Measurements from ENCODE around the gene S1PR2.

DNA sequence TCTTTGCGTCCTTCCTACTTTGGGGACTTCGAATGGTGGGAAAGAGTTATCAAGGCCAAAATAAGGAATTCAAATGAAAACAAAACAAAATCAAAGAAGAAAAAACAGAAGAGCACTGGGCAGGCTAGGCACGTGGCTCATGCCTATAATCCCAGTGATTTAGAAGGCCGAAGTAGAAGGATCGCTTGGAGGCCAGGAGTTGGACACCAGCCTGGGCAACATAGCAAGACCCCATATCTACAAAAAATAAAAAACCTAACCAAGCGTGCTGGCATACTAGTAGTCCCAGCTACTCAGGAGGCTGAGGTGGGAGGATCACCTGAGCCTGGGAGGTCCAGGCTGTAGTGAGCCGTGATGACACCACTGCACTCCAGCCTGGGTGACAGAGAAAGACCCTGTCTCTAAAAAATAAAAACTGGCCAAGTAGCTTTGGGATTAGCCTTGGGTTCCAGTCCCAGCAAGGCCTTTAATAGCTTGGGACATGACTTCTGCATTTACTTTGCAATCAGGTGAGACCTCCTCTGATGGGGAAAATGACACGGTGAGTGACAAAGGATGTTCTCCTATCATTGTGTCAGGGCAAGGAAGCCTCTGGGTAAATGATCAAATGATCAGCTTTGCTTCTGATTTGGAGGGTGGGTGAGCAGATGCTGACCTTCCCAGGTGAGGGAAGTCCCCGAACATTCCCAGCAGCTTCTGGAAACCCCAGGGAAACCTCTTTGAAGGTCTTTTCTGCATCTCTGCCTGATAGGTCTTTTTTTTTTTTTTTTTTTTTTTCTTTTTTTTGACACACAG is 46.9 kb upstream of the S1PR2 start:
- TF ChIP-seq ZNF70 (CRISPR knock-in tag; IDR thresholded peaks at IDR 0.05) (no peak), ZFP30 (CRISPR knock-in tag; IDR thresholded peaks at IDR 0.05) (no peak), ESRRG (CRISPR knock-in tag; IDR thresholded peaks at IDR 0.05) (no peak), ARNTL (CRISPR knock-in tag; IDR thresholded peaks at IDR 0.05; ENCODE audit: borderline replicate concordance, low read depth) (no peak), ZNF565 (CRISPR knock-in tag; conservative IDR thresholded peaks at IDR 0.05; ENCODE audit: low read depth) (no peak), TCF4 (CRISPR knock-in tag; IDR thresholded peaks at IDR 0.05; ENCODE audit: borderline replicate concordance) (no peak), SNAI2 (CRISPR knock-in tag; IDR thresholded peaks at IDR 0.05) (no peak), CSDC2 (CRISPR knock-in tag; IDR thresholded peaks at IDR 0.05) (no peak)
- TF ChIP-seq, protein P1, sequence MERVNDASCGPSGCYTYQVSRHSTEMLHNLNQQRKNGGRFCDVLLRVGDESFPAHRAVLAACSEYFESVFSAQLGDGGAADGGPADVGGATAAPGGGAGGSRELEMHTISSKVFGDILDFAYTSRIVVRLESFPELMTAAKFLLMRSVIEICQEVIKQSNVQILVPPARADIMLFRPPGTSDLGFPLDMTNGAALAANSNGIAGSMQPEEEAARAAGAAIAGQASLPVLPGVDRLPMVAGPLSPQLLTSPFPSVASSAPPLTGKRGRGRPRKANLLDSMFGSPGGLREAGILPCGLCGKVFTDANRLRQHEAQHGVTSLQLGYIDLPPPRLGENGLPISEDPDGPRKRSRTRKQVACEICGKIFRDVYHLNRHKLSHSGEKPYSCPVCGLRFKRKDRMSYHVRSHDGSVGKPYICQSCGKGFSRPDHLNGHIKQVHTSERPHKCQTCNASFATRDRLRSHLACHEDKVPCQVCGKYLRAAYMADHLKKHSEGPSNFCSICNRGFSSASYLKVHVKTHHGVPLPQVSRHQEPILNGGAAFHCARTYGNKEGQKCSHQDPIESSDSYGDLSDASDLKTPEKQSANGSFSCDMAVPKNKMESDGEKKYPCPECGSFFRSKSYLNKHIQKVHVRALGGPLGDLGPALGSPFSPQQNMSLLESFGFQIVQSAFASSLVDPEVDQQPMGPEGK (CRISPR knock-in tag; IDR thresholded peaks at IDR 0.05; ENCODE audit: borderline replicate concordance) = no peak
- TF ChIP-seq, protein P2, sequence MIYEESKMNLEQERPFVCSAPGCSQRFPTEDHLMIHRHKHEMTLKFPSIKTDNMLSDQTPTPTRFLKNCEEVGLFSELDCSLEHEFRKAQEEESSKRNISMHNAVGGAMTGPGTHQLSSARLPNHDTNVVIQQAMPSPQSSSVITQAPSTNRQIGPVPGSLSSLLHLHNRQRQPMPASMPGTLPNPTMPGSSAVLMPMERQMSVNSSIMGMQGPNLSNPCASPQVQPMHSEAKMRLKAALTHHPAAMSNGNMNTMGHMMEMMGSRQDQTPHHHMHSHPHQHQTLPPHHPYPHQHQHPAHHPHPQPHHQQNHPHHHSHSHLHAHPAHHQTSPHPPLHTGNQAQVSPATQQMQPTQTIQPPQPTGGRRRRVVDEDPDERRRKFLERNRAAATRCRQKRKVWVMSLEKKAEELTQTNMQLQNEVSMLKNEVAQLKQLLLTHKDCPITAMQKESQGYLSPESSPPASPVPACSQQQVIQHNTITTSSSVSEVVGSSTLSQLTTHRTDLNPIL (CRISPR knock-in tag; IDR thresholded peaks at IDR 0.05; ENCODE audit: low read depth) = no peak

All from SK-N-SH treated with all-trans-retinoic acid at 6 μM for 48 hours (cell line).